GM19324 (cell line): ENCODE data around the gene NAGLU.
"Not testable (repeated sequence)": the region's sequence is repeated elsewhere in the genome, so short reads cannot be mapped to it uniquely, and the experiment has no call there.

Experiments
- ATAC-seq: cut with Tn5 transposase; IDR thresholded peaks from one replicate; pipeline ENCODE4 v1.9.1; 2021; ENCODE audit warnings: mild to moderate bottlenecking, moderate library complexity; ENCODE audit not compliant: unreplicated experiment, low FRiP score

Gene NAGLU

DNA sequence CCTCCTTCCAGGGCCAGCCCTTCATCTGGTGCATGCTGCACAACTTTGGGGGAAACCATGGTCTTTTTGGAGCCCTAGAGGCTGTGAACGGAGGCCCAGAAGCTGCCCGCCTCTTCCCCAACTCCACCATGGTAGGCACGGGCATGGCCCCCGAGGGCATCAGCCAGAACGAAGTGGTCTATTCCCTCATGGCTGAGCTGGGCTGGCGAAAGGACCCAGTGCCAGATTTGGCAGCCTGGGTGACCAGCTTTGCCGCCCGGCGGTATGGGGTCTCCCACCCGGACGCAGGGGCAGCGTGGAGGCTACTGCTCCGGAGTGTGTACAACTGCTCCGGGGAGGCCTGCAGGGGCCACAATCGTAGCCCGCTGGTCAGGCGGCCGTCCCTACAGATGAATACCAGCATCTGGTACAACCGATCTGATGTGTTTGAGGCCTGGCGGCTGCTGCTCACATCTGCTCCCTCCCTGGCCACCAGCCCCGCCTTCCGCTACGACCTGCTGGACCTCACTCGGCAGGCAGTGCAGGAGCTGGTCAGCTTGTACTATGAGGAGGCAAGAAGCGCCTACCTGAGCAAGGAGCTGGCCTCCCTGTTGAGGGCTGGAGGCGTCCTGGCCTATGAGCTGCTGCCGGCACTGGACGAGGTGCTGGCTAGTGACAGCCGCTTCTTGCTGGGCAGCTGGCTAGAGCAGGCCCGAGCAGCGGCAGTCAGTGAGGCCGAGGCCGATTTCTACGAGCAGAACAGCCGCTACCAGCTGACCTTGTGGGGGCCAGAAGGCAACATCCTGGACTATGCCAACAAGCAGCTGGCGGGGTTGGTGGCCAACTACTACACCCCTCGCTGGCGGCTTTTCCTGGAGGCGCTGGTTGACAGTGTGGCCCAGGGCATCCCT, 7.4 kb downstream of the NAGLU start:
- ATAC-seq, result no peak

DNA sequence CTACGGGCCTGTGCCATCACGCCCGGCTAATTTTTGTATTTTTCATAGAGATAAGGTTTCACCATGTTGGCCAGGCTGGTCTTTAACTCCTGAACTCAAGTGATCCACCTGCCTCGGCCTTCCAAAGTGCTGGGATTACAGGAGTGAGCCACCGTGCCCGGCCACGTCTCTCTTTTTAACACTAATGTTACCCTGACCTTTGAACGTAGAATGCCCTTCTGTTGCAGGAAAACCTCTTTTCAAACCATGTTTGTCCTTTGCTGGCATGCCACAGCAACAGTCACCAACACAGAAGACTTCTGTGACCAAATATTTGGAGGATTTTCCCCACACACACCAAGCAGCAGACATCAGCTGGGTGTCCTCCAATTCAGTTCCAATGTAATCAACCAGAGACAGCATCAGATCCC, 8.8 kb downstream of the NAGLU start:
- no peak for ATAC-seq

DNA sequence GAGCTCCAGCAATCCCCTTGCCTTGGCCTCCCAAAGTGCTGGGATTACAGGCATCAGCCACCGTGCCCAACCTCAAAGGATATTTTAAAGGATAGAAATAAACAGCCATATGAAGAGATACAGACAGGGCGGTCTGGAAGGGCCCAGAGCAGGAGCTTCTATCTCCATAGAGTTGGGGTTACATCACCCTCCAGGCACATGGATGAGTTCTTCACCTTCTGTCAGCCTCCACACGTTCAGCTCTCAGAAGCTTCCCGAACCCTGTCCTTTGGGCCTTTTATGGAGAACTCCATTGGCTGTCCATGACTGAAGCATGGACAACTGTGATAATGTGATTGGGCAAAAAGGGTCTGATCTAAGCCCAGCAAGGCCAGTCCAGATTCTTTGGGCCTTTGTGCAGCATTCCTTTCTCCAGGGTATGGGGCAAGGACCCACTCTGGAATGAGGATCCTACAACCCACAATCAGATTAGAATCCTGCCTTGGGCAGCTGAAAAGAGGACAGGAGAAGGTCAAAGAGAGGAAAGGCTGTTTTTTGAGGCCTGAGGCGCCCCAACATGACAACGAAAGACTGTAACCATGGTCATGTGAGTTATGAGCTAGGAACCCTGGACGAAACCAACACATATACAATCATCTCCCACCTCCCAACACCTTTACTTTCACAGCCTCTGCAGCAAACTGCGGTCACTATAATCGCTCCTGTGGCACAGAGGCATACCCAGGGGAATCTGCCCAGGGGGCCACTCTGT, 9.9 kb downstream of the NAGLU start:
- not testable (repeated sequence) for ATAC-seq

DNA sequence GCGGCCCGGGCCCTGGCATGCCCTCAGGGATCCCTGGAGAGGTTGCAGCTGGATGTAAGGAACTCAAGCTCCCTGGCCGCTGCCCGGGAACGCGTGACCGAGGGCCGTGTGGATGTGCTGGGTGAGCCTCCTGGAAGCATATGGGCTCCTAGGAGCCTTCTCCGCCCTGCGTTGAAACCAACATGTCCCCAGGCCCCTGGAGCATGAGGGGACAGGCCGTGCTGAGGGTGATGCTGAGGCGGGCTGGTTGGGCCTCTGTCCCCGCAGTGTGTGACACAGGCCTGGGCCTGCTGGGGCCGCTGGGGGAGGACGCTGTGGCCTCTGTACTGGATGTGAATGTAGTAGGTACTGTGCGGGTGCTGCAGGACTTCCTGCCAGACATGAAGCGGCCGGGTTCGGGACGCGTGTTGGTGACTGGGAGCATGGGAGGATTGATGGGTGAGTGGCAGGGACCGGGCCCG, 11.0 kb downstream of the NAGLU start:
- no peak for ATAC-seq

DNA sequence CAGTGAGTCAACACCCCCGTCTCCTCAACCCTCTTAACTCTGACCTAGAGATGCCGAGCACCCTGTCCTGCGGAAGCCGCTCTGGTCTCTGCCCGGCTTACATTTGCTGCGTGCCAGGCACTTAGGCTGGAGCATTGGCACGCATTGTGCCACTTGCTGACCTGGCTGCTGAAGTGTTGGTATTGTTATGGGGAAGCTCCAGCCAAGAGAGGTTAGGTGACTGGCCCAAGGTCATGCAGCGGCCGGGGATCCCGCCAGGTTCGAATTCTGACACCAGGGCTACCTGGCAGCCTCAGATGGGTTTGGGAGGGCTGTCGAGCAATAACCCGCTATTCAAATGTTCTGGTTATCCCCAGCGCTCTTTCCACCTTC, 11.6 kb downstream of the NAGLU start:
- no peak for ATAC-seq

DNA sequence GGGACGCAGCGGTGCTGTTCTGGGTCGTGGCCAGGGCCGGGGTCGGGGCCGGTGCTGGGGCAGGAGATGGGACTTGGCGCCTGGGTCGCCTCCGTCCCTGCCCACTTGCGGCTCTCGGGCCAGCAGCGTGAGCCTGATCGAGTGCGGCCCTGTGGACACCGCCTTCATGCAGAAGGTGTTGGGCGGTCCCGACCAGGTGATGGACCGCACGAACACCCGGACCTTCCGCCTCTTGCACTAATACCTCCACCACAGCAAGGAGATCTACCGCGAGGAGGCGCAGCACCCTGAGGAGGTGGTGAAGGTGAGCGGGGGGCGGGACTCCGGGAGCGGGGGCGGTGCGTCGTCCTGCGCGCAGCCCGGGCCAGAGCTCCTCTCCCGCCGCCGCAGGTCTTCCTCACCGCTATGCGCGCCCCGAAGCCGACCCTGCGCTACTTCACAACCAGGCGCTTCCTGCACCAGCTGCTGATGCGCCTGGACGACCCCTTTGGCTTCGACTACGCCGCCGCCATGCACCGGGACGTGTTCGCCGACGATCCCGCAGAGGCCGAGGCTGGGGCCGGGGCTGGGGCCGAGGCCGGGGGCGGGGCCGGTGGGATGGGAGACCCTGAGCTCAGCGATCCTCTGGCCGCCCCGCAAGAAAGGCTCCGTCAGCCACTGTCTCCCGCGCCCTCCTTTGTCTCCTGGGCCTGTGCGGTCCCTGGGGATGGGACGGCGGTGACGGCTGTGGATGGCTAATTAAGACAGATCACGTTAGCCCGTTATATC, 12.2 kb downstream of the NAGLU start:
- ATAC-seq, result peak; percentile 47

DNA sequence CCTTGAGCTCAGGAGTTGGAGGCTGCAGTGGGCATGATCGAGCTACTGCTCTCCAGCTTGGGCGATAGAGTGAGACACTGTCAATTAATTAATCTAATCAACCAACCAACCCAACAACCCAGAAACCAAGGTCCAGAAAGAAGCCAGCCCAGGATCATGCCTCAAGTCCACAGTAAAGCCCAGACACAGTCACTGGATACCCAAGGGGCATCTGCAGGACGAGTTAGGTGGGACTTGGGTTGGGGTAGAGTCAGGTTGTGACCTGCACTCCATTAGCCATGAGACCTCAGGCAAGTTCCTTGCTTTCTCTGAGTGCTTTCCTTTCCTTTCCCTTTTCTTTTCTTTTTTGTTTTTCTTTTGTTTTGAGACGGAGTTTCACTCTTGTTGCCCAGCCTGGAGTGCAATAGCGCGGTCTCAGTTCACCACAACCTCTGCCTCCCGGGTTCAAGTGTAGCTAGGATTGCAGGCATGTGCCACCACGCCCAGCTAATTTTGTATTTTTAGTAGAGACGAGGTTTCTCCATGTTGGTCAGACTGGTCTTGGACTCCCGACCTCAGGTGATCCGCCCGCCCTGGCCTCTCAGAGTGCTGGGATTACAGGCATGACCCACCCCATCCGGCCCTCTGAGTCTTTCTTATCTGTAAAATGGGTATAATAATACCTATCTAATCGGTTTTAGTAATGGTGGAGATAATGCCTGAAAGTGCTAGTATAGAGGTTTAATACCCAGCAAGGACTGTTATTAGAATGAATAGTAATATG, 13.1 kb downstream of the NAGLU start:
- no peak for ATAC-seq

DNA sequence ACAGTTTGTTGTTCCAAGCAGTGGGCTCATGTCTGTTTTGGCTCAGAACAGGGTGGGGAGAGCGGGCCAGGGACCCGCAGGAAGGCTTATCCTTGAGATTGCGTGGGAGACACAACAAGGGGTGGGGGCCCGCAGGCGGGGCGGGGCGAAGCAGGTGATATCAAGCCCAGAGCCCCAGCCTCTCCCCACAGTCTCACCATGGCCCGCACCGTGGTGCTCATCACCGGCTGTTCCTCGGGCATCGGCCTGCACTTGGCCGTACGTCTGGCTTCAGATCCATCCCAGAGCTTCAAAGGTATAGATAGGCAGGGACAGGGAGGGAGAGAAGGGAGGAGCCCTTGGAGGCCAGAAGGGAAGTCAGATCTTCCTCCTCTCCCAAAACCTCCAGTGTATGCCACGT, 16.7 kb downstream of the NAGLU start, which contains the start of gene HSD17B1:
TSS of gene HSD17B1 (plus strand) at position 188 of the 400 bp plus-strand sequence. CDS start at position 199, 11 bp downstream.
- ATAC-seq, result not testable (repeated sequence)

DNA sequence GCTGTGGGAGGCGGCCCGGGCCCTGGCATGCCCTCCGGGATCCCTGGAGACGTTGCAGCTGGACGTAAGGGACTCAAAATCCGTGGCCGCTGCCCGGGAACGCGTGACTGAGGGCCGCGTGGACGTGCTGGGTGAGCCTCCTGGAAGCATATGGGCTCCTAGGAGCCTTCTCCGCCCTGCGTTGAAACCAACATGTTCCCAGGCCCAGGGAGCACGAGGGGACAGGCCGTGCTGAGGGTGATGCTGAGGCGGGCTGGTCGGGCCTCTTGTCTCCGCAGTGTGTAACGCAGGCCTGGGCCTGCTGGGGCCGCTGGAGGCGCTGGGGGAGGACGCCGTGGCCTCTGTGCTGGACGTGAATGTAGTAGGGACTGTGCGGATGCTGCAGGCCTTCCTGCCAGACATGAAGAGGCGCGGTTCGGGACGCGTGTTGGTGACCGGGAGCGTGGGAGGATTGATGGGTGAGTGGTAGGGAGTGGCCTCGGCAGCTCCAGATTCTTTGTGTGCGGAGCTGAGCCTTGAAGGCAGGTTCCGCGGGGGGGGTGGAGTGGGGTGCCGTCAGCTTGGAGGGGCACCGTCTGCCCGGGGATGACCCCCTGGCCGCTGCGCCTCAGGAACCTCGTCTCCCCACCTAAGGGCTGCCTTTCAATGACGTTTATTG, 17.2 kb downstream of the NAGLU start:
- ATAC-seq, result no peak

DNA sequence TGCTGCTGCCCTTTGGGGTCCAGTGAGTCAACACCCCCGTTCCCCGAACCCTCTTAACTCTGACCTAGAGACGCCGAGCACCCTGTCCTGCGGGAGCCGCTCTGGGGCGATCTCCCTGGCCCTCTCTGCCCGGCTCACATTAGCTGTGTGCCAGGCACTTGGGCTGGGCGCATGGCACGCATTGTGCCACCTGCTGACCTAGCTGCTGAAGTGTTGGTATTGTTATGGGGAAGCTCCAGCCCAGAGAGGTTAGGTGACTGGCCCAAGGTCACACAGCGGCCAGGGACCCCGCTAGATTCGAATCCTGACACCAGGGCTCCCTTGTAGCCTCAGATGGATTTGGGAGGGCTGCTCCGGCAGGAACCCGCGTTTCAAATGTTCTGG, 17.8 kb downstream of the NAGLU start:
- ATAC-seq, result no peak

DNA sequence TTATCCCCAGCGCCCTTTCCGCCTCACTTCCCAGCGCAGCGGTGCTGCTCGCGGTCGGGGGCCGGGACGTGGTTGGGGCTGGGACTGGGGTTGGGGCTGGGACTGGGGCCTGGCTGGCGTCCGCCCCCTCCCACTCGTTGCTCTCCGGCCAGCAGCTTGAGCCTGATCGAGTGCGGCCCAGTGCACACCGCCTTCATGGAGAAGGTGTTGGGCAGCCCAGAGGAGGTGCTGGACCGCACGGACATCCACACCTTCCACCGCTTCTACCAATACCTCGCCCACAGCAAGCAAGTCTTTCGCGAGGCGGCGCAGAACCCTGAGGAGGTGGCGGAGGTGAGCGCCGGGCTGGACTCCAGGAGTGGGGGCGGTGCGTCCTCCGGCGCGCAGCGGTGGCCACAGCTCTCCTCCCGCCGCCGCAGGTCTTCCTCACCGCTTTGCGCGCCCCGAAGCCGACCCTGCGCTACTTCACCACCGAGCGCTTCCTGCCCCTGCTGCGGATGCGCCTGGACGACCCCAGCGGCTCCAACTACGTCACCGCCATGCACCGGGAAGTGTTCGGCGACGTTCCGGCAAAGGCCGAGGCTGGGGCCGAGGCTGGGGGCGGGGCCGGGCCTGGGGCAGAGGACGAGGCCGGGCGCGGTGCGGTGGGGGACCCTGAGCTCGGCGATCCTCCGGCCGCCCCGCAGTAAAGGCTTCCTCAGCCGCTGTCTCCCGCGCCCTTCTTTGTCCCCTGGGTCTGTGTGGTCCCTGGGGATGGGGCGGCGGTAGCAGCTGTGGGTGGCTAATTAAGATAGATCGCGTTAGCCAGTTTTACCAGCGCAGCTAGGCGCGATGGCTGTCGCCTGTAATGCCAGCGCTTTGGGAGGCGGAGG, 18.4 kb downstream of the NAGLU start:
- peak; percentile 76 for ATAC-seq

DNA sequence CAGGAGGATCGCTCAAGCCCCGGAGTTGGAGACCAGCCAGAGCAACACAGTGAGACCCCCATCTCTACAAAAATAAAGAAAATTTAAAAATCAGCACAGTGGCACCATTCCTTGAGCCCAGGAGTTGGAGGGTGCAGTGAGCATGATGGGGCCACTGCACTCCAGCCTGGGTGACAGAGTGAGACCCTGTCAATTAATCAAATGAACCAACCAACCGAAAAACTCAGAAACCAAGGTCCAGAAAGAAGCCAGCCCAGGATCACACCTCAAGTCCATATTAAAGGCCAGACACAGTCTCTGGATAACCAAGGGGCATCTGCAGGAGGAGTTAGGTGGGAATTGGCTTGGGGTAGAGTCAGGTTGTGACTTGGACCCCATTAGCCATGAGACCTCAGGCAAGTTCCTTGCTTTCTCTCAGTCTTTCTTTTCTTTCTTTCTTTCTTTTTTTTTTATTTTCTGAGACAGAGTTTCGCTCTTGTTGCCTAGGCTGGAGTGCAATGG, 19.1 kb downstream of the NAGLU start:
- no peak for ATAC-seq

DNA sequence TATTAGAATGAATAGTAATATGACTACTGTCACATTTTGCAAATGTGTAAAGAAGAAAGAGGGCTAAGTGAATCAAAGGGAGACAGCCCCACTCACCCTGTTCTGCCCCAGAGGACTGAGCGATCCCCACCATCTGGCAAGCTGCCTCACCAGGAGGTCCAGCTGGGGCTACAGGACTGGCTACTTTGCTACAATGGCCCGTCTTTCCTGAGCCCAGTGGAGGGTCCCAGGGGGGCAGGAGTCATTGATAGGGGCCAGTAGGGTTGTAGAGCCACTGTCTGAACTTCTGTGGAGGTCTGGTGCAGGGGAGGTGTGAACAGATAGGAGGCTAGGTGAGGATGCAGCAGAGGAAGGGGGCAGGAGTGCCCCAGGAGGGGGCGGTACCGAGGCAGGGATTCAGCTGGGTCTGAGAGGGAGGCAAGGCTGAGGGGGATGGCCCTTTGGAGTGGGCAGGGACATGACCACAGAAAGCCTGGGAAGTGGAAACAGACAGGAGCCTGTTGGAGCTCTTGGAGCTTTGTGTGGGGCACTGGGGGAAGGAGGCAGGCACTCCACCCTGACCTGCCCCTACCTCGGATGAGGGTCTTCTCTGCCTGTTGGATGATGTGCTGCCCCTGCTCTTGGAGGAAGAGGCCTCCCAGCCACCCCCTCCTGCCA, 20.0 kb downstream of the NAGLU start:
- ATAC-seq, result not testable (repeated sequence)

DNA sequence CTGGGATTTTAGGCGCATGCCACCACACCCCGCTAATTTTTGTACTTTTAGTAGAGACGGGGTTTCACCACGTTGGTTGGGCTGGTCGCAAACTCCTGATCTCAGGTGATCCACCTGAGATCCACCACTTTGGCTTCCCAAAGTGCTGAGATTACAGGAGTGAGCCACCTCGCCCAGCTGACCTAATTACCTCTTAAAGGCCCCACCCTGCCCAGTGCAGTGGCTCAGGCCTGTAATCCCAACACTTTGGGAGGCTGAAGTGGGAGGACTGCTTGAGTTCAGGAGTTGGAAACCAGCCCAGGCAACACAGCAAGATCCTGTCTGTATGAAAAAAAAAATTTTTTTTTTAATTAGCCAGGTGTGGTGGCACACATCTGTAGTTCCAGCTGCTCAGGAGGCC, 23.0 kb downstream of the NAGLU start:
- no peak for ATAC-seq

DNA sequence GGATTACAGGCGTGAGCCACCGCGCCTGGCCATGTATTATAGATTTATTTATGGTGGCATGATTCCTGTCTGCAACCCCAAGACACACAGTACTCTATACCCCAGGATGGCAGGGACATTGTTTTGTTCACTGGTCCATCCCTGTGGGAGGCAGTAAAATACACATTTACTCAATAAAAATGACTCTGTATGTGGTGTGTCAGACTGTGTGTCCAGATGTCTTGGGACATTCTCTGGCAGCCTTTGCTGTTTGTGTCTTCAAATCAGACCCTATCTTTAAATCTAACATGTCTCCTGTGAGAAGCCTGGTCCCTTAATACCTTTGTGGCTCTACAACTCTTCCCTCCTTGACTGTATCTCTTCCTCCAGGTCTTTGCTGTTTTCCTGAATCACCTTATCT, 24.2 kb downstream of the NAGLU start:
- ATAC-seq, result no peak

DNA sequence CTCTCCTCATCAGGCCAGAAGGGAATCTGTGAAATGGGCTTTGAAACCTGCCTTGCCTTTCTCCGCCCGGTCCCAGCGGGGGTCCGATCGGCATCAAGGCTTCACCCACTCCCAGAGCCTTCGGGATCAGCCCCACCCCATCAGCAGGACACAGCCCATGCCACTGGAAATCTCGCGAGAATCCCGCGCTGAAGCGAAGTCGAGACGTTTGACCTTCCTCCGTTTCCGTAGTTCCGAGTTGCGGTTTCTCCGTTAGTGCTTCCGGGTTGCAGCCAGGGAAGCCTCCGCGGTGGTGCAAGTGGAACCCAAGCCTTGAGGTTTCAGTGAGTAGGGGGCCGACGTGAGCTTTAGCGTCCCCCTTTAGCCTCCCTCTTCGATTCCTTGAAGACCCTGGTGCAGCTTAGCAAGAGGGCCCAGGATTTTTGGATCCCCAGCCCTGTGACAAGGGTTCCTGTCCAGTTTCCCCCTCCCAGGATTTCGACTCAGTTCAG, 25.9 kb downstream of the NAGLU start, which contains the start of gene COASY:
TSS of gene COASY (plus strand) at position 252 of the 491 bp plus-strand sequence. CDS start 475 bp downstream, outside the sequence.
- peak; percentile 61 for ATAC-seq

DNA sequence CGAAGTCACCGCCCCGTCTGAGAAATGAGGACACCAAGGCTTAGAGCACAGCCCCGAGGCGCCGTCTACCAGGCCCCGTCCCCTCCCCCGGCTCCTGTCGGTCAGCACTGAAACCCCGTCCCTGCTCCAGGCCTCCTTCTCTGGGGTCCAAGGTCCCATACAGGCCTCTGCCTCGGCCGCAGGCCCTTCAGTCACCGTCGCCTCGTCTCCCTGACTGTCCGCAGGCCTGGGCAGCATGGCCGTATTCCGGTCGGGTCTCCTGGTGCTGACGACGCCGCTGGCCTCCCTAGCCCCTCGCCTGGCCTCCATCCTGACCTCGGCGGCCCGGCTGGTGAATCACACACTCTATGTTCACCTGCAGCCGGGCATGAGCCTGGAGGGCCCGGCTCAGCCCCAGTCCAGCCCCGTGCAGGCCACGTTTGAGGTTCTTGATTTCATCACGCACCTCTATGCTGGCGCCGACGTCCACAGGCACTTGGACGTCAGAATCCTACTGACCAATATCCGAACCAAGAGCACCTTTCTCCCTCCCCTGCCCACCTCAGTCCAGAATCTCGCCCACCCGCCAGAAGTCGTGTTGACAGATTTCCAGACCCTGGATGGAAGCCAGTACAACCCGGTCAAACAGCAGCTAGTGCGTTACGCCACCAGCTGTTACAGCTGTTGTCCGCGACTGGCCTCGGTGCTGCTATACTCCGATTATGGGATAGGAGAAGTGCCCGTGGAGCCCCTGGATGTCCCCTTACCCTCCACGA, 26.5 kb downstream of the NAGLU start:
- no peak for ATAC-seq
